A673 (cell line): Measurements from ENCODE around the gene CDC42BPG. TPM values are rescaled to one million over a fixed set of nuclear protein-coding genes. Genes with fewer than 3 reads are reported as not detected.

Experiments
- BruUV-seq: library from RNA; stranded (reverse); fragments of 400-500 nt; replicated peaks from 2 replicates; lab custom pipeline; 2021; lab: Mats Ljungman, UMichigan
- CTCF ChIA-PET: fragments of 300-600 bp; sonication (Branson Sonifier 250); formaldehyde crosslinking; loops from one replicate; lab custom pipeline; 2022; ENCODE audit warnings: antibody characterized with exemption; lab: Charles Lee
- POLR2A ChIA-PET: fragments of 300-600 bp; sonication (Branson Sonifier 250); formaldehyde crosslinking; loops from one replicate; lab custom pipeline; 2022; ENCODE audit warnings: antibody characterized with exemption; ENCODE audit not compliant: low non-redundant PET; lab: Charles Lee
- DNase-seq: peaks from one replicate; pipeline ENCODE4 v3.0.0-alpha.2; 2015; ENCODE audit warnings: low spot score
- H3K27ac ChIP-seq: fragments of 200-600 bp; sonication (generic); 2 replicates; pipeline ENCODE4 v1.5.1; 2016; ENCODE audit warnings: mixed run types, low read depth, mild to moderate bottlenecking, mixed read lengths, antibody characterized with exemption, low read length; ENCODE audit not compliant: poor library complexity, severe bottlenecking
- H3K27me3 ChIP-seq: fragments of 200-600 bp; sonication (generic); replicated peaks from 2 replicates; pipeline ENCODE4 v1.6.1; 2017; ENCODE audit warnings: mixed run types, low read depth, mild to moderate bottlenecking, mixed read lengths, antibody characterized with exemption, low read length; ENCODE audit not compliant: insufficient read depth, poor library complexity
- H3K36me3 ChIP-seq: fragments of 200-600 bp; sonication (generic); 2 replicates; pipeline ENCODE4 v1.6.1; 2016; ENCODE audit warnings: mixed run types, mild to moderate bottlenecking, mixed read lengths, antibody characterized with exemption, low read length; ENCODE audit not compliant: insufficient read depth, poor library complexity, severe bottlenecking
- H3K4me1 ChIP-seq: fragments of 200-600 bp; sonication (generic); 2 replicates; pipeline ENCODE4 v1.6.1; 2017; ENCODE audit warnings: mixed run types, mild to moderate bottlenecking, mixed read lengths, antibody characterized with exemption, low read length; ENCODE audit not compliant: insufficient read depth, poor library complexity, severe bottlenecking
- H3K4me3 ChIP-seq: fragments of 200-600 bp; sonication (generic); 2 replicates; pipeline ENCODE4 v1.5.1; 2016; ENCODE audit warnings: low read depth, mixed run types, mild to moderate bottlenecking, mixed read lengths, low read length; ENCODE audit not compliant: poor library complexity, severe bottlenecking
- H3K9me3 ChIP-seq: fragments of 200-600 bp; sonication (generic); 2 replicates; pipeline ENCODE4 v1.6.1; 2016; ENCODE audit warnings: mixed run types, low read depth, mild to moderate bottlenecking, mixed read lengths, antibody characterized with exemption, low read length; ENCODE audit not compliant: poor library complexity, severe bottlenecking
- EZH2 ChIP-seq: fragments of 200-600 bp; sonication (generic); IDR thresholded peaks from 2 replicates; pipeline ENCODE4 v1.6.1; 2017; ENCODE audit warnings: borderline replicate concordance, low read depth, mild to moderate bottlenecking, mixed read lengths, antibody characterized with exemption, low read length; ENCODE audit not compliant: poor library complexity, severe bottlenecking
- intact Hi-C: fragments of 100-400 bp; cut with micrococcal nuclease; formaldehyde crosslinking; loops from one replicate; pipeline ENCODE4 v1.10.0; 2022; ENCODE audit not compliant: unreplicated experiment
- total RNA-seq: library from RNA; stranded (reverse); gene quantifications from 2 replicates; pipeline ENCODE4 v1.2.3, GENCODE V29; 2021
- TF ChIP-seq, protein P1 (sequence below): fragments of 300-800, 200-600 bp; sonication (generic); conservative IDR thresholded peaks from 2 replicates; pipeline ENCODE4 v1.5.1; 2017; ENCODE audit warnings: low read depth, mild to moderate bottlenecking, antibody characterized with exemption, low read length, moderate library complexity, mixed read lengths

The CDC42BPG gene
- total RNA-seq, 1 experiment from 2014 or later: 4.6 TPM

DNA sequence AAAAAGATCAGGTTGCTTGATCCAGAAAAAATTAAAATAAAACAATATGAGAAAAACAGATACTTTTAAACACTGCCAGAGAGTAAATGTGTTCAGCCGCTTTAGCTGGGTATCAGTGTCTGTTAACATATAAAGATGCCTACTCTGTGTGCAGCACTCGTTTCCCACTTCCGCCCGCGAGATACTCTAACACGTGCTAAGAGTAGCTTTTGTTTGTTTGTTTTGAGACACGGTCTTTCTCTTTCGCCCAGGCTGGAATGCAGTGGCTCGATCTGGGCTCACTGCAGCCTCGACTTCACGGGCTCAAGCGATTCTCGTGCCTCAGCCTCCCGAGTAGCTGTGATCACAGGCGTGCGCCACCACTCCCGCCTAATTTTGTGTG, 33.6 kb downstream of the CDC42BPG start:
- H3K9me3 ChIP-seq: no peaks in the 10 kb centered on the region
- ChIA-PET CTCF (interaction anchor here (0.6 to 0.7 kb wide), 2 partner anchors 31 to 311 kb away, joined by 3 read pairs; partner anchors contain the start of genes FAU and MRPL49), POLR2A (no interaction called here)
- H3K4me1 ChIP-seq: peaks cover 10% of the 10 kb centered on the region
- H3K27me3 ChIP-seq: no peaks in the 10 kb centered on the region
- H3K36me3 ChIP-seq: no peaks in the 10 kb centered on the region
- intact Hi-C loops: no loop called here
- no TSS peak for BruUV-seq
- DNase-seq: no peak
- no peak for TF ChIP-seq EZH2
- TF ChIP-seq, protein P1, sequence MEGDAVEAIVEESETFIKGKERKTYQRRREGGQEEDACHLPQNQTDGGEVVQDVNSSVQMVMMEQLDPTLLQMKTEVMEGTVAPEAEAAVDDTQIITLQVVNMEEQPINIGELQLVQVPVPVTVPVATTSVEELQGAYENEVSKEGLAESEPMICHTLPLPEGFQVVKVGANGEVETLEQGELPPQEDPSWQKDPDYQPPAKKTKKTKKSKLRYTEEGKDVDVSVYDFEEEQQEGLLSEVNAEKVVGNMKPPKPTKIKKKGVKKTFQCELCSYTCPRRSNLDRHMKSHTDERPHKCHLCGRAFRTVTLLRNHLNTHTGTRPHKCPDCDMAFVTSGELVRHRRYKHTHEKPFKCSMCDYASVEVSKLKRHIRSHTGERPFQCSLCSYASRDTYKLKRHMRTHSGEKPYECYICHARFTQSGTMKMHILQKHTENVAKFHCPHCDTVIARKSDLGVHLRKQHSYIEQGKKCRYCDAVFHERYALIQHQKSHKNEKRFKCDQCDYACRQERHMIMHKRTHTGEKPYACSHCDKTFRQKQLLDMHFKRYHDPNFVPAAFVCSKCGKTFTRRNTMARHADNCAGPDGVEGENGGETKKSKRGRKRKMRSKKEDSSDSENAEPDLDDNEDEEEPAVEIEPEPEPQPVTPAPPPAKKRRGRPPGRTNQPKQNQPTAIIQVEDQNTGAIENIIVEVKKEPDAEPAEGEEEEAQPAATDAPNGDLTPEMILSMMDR: no peak
- H3K27ac ChIP-seq: no peak overlapping the region
- peak overlapping the region; percentile 87 for H3K4me3 ChIP-seq

DNA sequence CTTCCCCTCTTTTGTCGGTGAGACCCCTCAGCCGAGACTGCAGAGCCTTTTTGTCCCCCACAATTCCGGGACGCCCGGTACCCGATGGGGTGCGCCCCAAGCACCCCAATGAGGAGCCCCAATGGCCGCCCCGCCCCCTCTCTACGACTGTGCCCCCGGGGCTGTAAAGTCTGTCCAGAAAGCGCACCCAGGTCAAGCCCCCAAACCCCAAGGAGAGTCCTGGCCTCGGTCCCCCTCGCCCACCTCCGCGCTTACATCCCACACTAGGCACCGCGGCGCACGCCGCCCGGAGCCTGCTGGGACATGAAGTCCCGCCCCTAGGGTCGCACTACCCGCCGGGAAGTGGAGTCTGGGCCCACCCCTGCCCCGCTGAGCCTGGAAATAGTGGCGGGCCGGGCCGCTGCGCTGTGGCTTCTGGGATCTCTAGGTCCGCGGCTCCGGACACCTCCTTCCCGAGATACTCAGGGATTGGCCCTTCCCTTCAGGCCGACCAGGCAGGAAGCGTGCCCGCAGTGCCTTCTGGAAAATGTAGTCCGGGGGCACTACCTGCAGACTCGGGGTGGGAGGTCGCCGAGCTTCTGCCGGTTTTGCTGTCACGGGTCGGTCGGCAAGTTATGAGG, 34.1 kb downstream of the CDC42BPG start, which contains the start of gene MEN1:
MEN1 (minus strand) TSS at position 281 of the 620 bp plus-strand sequence. CDS start 442 bp downstream, outside the sequence.
- POLR2A ChIA-PET: no interaction called here
- BruUV-seq: no TSS peak

DNA sequence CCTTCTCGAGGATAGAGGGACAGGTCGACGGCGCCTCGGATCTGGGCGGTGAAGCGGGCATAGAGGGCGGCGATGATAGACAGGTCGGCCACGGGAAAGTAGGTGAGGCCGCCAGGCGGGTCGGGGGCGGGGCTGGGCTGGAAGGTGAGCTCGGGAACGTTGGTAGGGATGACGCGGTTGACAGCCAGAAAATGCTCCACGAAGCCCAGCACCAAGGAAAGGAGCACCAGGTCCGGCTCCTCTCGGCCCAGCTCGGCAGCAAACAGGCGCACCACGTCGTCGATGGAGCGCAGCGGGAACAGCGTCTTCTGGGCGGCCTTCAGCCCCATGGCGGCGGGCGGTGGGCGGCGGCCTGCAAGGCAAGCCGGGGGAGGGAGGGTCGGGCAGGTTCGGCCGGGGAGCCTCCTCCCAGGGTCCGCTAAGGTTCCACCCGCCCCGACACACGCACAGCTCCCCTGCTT, 34.6 kb downstream of the CDC42BPG start:
- intact Hi-C loops: no loop called here
- no peak for TF ChIP-seq EZH2
- TF ChIP-seq, protein P1: no peak
- Histone ChIP-seq H3K9me3 (no peaks in the 10 kb centered on the region), H3K36me3 (peaks cover 3% of the 10 kb centered on the region), H3K4me3 (peak overlapping the region; percentile 87), H3K4me1 (peaks cover 10% of the 10 kb centered on the region), H3K27ac (peak overlapping the region; percentile 64), H3K27me3 (no peaks in the 10 kb centered on the region)
- peak; percentile 29 for DNase-seq
- no TSS peak for BruUV-seq
- ChIA-PET POLR2A (no interaction called here), CTCF (no interaction called here)

More for the DNA sequence above, 34.1 kb downstream of the CDC42BPG start, which contains the start of gene MEN1:
- TF ChIP-seq, protein P1: no peak
- TF ChIP-seq EZH2: no peak
- Histone ChIP-seq H3K4me1 (peaks cover 10% of the 10 kb centered on the region), H3K4me3 (peak within 1 kb of the TSS; percentile 87), H3K27ac (peak within 1 kb of the TSS; percentile 64), H3K27me3 (no peaks in the 10 kb centered on the region), H3K9me3 (no peaks in the 10 kb centered on the region), H3K36me3 (no peaks in the 10 kb centered on the region)
- DNase-seq: peak; percentile 99
- intact Hi-C loops: no loop called here
- CTCF ChIA-PET: interaction anchor here (0.7 kb wide), 1 partner anchor 312 kb away, joined by 3 read pairs; the partner anchor contains the start of genes FAU and MRPL49
